SH-SY5Y (cell line): ENCODE data around the gene RSPH6A.

Experiments
- GATA2 ChIP-seq: IDR thresholded peaks from 2 replicates; pipeline ENCODE4 v1.6.1; 2011; ENCODE audit warnings: mild to moderate bottlenecking, low read depth, low read length
- GATA3 ChIP-seq: IDR thresholded peaks from 2 replicates; pipeline ENCODE4 v1.6.1; 2011; ENCODE audit warnings: low read depth, mild to moderate bottlenecking, low read length, moderate library complexity

The RSPH6A gene

GRCh38 chr19:45781214-45782161, 33.6 kb downstream of the RSPH6A start:
- TF ChIP-seq GATA3: no peak
- no peak for TF ChIP-seq GATA2

- TF ChIP-seq GATA3: no peak
- no peak for TF ChIP-seq GATA2
Observed at GRCh38 chr19:45780448-45781213, 34.5 kb downstream of the RSPH6A start.

GRCh38 chr19:45780146-45780447, 35.0 kb downstream of the RSPH6A start:
- TF ChIP-seq GATA2 (no peak), GATA3 (no peak)

GRCh38 chr19:45779231-45780145, 35.6 kb downstream of the RSPH6A start:
- TF ChIP-seq GATA3 (no peak), GATA2 (no peak)

GRCh38 chr19:45778010-45778661, 37.0 kb downstream of the RSPH6A start:
- no peak for TF ChIP-seq GATA3
- TF ChIP-seq GATA2: no peak

- TF ChIP-seq GATA3 (no peak), GATA2 (no peak)
Observed at GRCh38 chr19:45777395-45777961, 37.6 kb downstream of the RSPH6A start.

GRCh38 chr19:45774765-45775164, 40.3 kb downstream of the RSPH6A start:
- TF ChIP-seq GATA3 (no peak), GATA2 (no peak)

GRCh38 chr19:45773384-45773783, 41.7 kb downstream of the RSPH6A start:
- TF ChIP-seq GATA2 (no peak; the same call in 1 of the 2 replicates), GATA3 (no peak)

GRCh38 chr19:45772912-45773311, 42.2 kb downstream of the RSPH6A start:
- TF ChIP-seq GATA2 (no peak), GATA3 (no peak)

- TF ChIP-seq GATA3 (no peak), GATA2 (no peak)
Observed at GRCh38 chr19:45772130-45772840, 42.8 kb downstream of the RSPH6A start.

- TF ChIP-seq GATA3: no peak
- no peak for TF ChIP-seq GATA2
Observed at GRCh38 chr19:45771311-45771933, 43.7 kb downstream of the RSPH6A start.

GRCh38 chr19:45770192-45771101, 44.7 kb downstream of the RSPH6A start:
- no peak for TF ChIP-seq GATA3
- TF ChIP-seq GATA2: no peak
